Mucosa of stomach (tissue), 1 donor: Measurements from ENCODE around the gene FEN1.
A peak's percentile ranks its signal among the peaks of the same experiment; 100 is the strongest.

ENCODE experiments used
- H3K27me3 ChIP-seq: one replicate; pipeline ENCODE4 v1.7.0; 2013; ENCODE audit warnings: mild to moderate bottlenecking, low read length; ENCODE audit not compliant: control insufficient read depth, insufficient read depth
- H3K36me3 ChIP-seq: one replicate; pipeline ENCODE4 v1.7.0; 2013; ENCODE audit warnings: low read length; ENCODE audit not compliant: control insufficient read depth, insufficient read depth
- H3K4me1 ChIP-seq: one replicate; pipeline ENCODE4 v1.7.0; 2013; ENCODE audit warnings: mild to moderate bottlenecking, low read length; ENCODE audit not compliant: control insufficient read depth, insufficient read depth
- H3K4me3 ChIP-seq: one replicate; pipeline ENCODE4 v1.7.0; 2013; ENCODE audit warnings: low read length
- H3K9ac ChIP-seq: one replicate; pipeline ENCODE4 v1.7.0; 2013; ENCODE audit warnings: mild to moderate bottlenecking, low read length, moderate library complexity
- H3K9me3 ChIP-seq: one replicate; pipeline ENCODE4 v1.7.0; 2013; ENCODE audit warnings: mild to moderate bottlenecking, low read length, moderate library complexity; ENCODE audit not compliant: control insufficient read depth
- donor health status: Pancreatic carcinoma.

The FEN1 gene

DNA sequence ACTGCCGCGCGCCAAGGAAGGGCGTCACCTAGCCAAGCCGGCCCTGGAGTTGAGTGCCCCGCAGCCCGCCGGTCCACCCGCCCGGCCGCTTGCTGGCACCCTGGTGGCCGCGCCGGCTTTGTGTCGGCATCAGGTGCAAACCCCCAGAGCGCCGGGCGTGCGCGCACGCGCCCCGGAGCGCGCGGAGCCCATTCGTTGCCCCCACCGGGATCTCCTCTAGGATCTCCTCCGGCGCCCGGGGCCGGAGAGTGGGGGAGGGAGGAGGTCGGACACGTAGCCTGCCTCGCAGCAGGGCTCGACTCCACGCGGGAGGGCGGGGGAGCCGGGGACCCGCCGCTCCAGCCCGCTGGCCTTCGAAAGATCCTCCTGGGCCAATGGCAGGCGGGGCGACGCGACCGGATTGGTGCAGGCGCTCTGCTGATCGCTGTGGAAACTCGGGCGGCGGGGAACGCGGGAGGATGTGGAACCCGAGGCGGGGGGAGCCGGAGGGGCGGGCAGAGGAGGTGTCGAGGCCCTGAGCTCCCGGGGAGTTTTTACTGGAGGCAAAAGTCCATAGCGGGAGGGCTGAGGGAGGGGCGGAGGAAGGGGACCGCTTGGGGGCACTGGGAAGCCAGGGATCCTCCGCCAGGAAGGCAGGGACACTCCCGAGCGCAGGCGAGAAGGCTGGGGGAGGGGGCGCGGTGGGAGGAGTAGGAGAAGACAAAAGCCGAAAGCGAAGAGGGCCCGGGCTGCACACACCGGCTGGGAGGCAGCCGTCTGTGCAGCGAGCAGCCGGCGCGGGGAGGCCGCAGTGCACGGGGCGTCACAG is 35.1 kb downstream of the FEN1 start, which contains the start of gene FADS2:
Gene FADS2 (plus strand): TSS at position 730 of the 808 bp plus-strand sequence. CDS start 91 bp downstream, outside the sequence.
- Histone ChIP-seq H3K36me3 (no peaks in the 10 kb centered on the region), H3K9ac (peak within 1 kb of the TSS; percentile 34), H3K27me3 (peaks cover 45% of the 10 kb centered on the region), H3K4me3 (no peak within 1 kb of the TSS), H3K9me3 (no peaks in the 10 kb centered on the region), H3K4me1 (no peaks in the 10 kb centered on the region)

DNA sequence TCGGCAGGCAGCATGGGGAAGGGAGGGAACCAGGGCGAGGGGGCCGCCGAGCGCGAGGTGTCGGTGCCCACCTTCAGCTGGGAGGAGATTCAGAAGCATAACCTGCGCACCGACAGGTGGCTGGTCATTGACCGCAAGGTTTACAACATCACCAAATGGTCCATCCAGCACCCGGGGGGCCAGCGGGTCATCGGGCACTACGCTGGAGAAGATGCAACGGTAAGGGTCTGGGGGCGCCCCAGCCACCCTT is 35.6 kb downstream of the FEN1 start:
- Histone ChIP-seq H3K4me3 (no peak overlapping the region), H3K4me1 (no peaks in the 10 kb centered on the region), H3K9me3 (no peaks in the 10 kb centered on the region), H3K27me3 (peaks cover 45% of the 10 kb centered on the region), H3K36me3 (no peaks in the 10 kb centered on the region), H3K9ac (peak overlapping the region; percentile 34)

DNA sequence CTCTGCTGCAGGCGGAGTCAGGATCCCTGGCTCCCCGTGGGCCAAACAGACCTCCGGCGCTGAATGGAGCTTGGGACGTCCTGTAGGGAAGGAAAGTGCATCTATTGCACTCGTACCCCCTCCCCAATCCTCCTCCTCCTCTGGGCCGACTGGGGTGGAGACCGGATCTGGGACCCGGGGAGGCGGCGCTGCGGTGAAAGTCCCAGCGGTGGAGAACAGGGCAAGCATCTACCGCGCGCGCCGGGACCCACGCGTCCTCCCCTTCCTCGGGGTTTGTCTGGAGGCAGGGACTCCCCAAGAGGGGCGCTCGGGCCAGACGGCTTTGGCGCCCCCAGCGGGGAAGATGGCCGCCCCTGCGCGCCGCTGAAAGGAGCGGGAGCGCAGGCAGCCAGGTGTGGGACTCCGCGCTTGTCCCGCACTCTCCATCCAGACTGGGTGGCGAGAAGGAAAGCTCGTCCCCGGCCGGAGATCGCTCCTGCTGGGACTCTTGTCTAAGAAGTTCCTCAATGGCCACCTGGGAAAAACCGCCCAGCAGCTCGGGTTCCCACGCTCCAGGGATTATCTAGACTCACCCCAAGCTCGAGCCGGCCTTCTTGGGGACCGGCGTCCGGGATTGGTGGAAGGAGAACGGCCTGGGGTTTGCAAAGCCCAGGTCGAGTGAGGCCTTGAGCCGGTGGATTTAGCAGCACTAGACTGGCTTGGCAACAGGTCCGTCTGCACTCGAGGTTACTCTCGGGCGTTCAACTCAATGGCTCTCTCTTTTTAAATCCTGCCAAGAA is 36.1 kb downstream of the FEN1 start:
- no peaks in the 10 kb centered on the region for H3K4me1 ChIP-seq
- H3K9ac ChIP-seq = peak overlapping the region; percentile 34
- H3K27me3 ChIP-seq = peaks cover 48% of the 10 kb centered on the region
- no peaks in the 10 kb centered on the region for H3K9me3 ChIP-seq
- no peaks in the 10 kb centered on the region for H3K36me3 ChIP-seq
- no peak overlapping the region for H3K4me3 ChIP-seq

DNA sequence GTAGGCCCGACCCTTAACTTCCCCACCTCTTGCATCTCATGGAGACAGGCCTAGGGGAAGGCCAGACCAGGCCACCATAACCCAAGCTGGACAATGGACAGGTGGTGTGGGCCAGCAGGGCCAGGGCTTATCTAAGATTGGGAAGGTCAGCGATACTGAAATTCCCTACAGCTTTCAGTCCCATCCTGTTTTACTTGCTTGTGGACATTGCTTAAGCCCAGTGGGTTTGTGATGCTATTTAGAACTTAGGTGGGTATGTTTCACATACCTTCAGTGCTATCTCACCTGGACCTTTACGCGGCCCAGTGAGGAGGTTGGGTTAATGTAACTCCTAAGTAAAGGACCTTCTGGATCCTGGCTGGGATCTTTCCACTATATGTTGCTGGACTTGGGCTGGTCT is 37.1 kb downstream of the FEN1 start:
- H3K36me3 ChIP-seq = no peaks in the 10 kb centered on the region
- H3K4me1 ChIP-seq = no peaks in the 10 kb centered on the region
- peaks cover 48% of the 10 kb centered on the region for H3K27me3 ChIP-seq
- H3K9ac ChIP-seq = no peak overlapping the region
- H3K9me3 ChIP-seq = no peaks in the 10 kb centered on the region
- no peak overlapping the region for H3K4me3 ChIP-seq

DNA sequence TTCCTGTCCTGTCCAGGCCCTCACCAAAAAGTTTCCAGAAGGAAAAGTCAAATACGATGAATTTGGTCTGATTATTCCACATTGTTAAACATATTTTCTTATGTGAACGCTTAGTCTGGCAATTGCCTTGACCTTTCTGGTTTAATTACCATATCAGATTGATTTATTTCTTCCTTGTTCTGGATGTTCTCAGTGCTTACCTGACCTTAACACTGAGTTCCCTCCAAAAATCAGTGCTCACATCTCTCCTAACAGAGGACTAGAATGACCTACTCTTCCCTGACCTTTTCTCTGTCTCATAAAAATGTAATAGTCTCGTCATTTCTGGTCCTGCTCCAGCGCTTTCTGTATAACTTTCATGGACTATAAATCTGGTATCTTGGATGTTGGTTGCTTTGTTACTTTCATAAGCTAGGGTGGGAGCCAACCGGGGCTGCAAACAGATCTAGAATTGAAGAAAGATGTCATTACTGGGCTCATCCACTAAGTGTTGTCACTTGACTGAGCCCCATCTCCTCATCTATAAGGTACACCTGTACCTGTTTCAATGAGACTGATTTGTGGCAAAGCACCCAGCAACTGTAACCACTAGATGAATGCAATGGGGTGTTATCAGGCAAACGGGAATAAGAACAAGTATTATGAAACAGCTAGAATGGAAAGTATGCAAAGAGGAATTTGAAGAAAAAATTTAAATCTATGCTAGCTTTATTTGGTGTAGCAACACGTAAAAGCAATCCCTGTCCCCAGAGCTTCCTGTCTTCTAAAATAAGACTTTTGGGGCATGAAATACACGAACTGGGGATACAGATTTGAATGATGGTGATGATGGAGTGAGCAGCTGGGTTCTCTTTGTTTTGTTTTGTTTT is 37.8 kb downstream of the FEN1 start:
- Histone ChIP-seq H3K9me3 (no peaks in the 10 kb centered on the region), H3K4me1 (no peaks in the 10 kb centered on the region), H3K27me3 (peaks cover 48% of the 10 kb centered on the region), H3K9ac (no peak overlapping the region), H3K4me3 (no peak overlapping the region), H3K36me3 (no peaks in the 10 kb centered on the region)

DNA sequence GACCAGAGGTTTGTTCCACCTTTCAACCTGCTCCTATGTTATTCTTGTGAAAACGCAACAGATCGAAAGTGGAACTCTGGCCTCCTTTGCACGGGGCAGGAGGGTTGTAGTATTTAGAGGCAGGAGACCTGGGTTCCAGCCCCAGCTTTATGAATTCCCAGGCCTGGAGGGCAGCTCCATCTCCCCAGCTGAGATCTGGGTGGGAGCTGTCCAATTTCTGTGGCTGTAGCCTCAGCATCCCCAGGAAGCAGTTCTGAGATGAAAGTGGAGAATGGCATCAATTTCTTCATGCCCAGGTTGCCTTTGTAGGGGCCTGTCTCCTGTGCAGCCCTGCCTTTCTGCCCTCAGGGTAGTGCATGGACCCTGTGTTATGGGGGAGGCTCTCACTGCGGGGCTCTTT is 39.5 kb downstream of the FEN1 start:
- Histone ChIP-seq H3K4me1 (no peaks in the 10 kb centered on the region), H3K36me3 (no peaks in the 10 kb centered on the region), H3K27me3 (peaks cover 38% of the 10 kb centered on the region), H3K9me3 (no peaks in the 10 kb centered on the region), H3K9ac (no peak overlapping the region), H3K4me3 (no peak overlapping the region)

DNA sequence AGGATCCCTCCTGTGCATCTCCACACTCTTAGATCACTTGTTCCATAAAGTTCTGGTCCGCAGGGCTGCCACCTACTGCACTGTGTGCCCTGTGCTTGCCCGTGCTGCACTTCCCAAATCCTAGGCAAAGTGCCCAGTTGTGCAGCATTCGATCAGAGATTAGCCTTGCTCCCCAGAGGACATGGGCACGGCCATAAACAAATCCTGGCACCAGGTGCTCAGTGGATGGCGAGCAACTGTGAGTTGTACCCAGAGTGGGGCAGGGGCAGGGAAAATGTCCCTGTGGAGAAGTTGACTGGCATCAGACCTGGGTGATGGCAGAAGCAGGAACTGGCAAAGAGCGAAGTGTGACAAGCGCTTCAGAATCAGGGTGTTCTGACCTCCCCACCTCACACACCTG is 40.0 kb downstream of the FEN1 start:
- no peak overlapping the region for H3K9ac ChIP-seq
- H3K9me3 ChIP-seq = no peaks in the 10 kb centered on the region
- no peaks in the 10 kb centered on the region for H3K4me1 ChIP-seq
- H3K4me3 ChIP-seq = no peak overlapping the region
- no peaks in the 10 kb centered on the region for H3K36me3 ChIP-seq
- peaks cover 33% of the 10 kb centered on the region for H3K27me3 ChIP-seq

DNA sequence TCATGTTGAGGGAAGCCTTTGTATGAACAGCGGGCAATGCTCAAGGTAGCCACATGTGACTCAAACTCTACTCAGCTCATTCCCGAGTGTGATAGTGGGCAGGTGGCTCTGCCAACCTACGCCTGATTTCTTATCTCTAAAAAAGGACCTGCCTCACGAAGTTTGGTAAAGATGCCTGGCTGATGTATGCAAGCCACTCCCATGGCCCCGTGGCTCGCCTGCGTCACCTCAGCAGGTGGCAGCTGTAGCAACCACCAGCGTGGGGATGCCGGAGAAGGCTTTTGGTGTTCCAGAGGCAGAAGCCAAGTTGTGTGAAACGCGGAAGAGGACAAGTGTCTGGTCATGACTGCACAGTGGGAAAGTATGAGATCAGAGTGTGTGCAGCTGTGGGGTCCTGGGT is 40.8 kb downstream of the FEN1 start:
- Histone ChIP-seq H3K4me3 (no peak overlapping the region), H3K9ac (no peak overlapping the region), H3K4me1 (no peaks in the 10 kb centered on the region), H3K9me3 (no peaks in the 10 kb centered on the region), H3K27me3 (peaks cover 26% of the 10 kb centered on the region), H3K36me3 (no peaks in the 10 kb centered on the region)

DNA sequence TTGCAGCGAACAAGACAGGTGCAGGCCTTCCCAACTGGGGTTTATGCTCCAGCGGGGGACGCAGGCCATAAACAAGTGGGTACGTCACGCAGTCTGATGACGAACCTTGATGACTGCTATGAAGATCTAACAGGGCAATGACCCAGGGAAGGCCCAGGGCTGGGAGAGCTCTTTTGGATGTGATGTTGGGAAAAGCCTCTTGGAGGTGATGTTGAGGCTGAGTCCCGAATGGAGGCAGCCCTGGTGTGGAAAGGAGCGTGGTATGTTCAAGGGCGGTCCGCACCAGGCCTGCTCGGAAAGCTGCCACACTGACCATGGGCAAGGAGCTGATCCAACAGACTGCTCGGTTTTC is 41.2 kb downstream of the FEN1 start:
- Histone ChIP-seq H3K36me3 (no peaks in the 10 kb centered on the region), H3K9ac (no peak overlapping the region), H3K27me3 (peaks cover 21% of the 10 kb centered on the region), H3K9me3 (no peaks in the 10 kb centered on the region), H3K4me1 (no peaks in the 10 kb centered on the region), H3K4me3 (no peak overlapping the region)

DNA sequence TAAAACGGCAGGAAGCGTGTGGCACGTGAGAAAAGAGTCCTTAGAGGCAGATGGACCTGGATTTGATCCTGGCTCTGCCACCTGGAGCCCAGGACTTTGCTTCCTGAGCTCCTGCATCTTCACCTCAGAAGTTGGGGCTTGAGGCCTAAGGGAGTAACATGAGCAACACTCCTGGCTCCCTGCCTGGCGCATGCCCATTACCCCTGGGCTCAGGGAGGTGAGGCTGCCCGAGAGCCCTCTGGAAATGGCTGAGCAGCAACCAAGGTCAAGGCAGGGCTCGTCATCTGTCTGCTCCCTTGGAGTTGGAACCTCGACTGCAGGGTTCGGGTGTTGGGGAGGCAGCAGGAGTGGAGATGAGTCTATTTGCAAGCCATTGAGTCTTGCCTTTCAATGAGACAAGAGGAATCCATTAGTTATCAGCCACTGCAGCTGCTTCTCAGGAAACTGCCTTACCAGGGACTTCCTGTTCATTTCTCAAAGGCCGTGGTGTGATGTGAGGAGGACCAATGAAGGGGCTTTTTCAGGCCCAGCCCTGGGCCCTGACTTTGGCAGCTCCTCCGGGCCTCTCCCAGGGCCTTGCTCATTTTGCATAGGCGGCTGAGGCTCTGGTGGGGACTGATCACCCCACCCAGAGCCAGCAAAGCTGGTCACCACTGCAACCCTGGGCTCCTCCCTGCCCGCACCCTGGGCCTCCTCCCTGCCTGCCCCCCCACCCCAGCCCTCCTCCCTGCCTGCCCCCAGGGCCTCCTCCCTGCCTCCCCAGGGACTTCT is 41.8 kb downstream of the FEN1 start:
- no peak overlapping the region for H3K4me3 ChIP-seq
- H3K36me3 ChIP-seq = no peaks in the 10 kb centered on the region
- peaks cover 16% of the 10 kb centered on the region for H3K27me3 ChIP-seq
- H3K9ac ChIP-seq = no peak overlapping the region
- H3K9me3 ChIP-seq = no peaks in the 10 kb centered on the region
- H3K4me1 ChIP-seq = no peaks in the 10 kb centered on the region

DNA sequence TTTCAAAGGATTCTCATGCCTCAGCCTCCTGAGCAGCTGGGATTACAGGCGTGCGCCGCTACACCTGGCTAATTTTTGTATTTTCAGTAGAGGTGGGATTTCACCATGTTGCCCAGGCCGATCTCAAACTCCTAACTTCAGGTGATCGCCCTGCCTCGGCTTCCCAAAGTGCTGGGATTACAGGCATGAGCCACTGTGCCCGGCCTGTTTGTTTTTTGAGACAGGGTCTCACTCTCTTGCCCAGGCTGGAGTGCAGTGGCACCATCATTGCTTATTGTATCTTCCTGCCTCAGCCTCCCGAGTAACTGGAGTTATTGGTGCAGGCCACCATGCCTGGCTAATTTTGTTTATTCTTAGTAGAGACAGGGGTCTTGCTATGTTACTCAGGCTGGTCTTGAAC is 43.5 kb downstream of the FEN1 start:
- Histone ChIP-seq H3K27me3 (peaks cover 3% of the 10 kb centered on the region), H3K4me1 (no peaks in the 10 kb centered on the region)

More for the DNA sequence above, 43.5 kb downstream of the FEN1 start:
- H3K4me3 ChIP-seq = no peak overlapping the region
- no peaks in the 10 kb centered on the region for H3K36me3 ChIP-seq
- H3K9ac ChIP-seq = no peak overlapping the region
- no peaks in the 10 kb centered on the region for H3K9me3 ChIP-seq
